Measurements from ENCODE around the gene HOXA6.

- TF ChIP-seq CTCF (IDR thresholded peaks at IDR 0.05): no peak
- no peak for TF ChIP-seq EP300 (IDR thresholded peaks at IDR 0.05)
- no peak for TF ChIP-seq POLR2A (IDR thresholded peaks at IDR 0.05)
Observed at GRCh38 chr7:27172315-27172774, 24.8 kb upstream of the HOXA6 start.
